K562 (cell line): ENCODE results near the gene SLC25A45. TPM values are rescaled to one million over a fixed set of nuclear protein-coding genes. Genes with fewer than 3 reads are reported as not detected.

Experiments used
- ATAC-seq: fragments of 200-7000 bp; cut with Tn5 transposase; 3 replicates; pipeline ENCODE4 v1.9.1; 2020; ENCODE audit warnings: moderate library complexity
- BruUV-seq: library from RNA; stranded (reverse); fragments of 400-500 nt; replicated peaks from 2 replicates; lab custom pipeline; 2021; lab: Mats Ljungman, UMichigan
- CTCF ChIA-PET: fragments of 300-600 bp; formaldehyde crosslinking; extraction: SDS; loops from one replicate; lab custom pipeline; 2021; ENCODE audit warnings: low intra/inter-chr PET ratio; lab: Yijun Ruan, JAX
- POLR2A ChIA-PET: fragments of 300-600, 350-650 bp; sonication (Branson Sonifier 250); formaldehyde crosslinking; extraction: SDS; loops from one replicate; lab custom pipeline; 2021; ENCODE audit warnings: antibody characterized with exemption, inconsistent platforms; lab: Yijun Ruan, JAX
- DNase-seq, 4 experiments: peaks; one replicate each; pipeline versions ENCODE4 v3.0.0 to v3.0.0-alpha.2; 2011 to 2018; ENCODE audit warnings: low spot score in 3 of 4, mixed read lengths in 3 of 4; ENCODE audit errors: extremely low read depth in 1 of 4
- FAIRE-seq: peaks from 2 replicates; lab custom pipeline; 2011; peaks lifted over from hg19 to GRCh38; lab: Jason Lieb, UNC
- H2AFZ ChIP-seq: 2 replicates; pipeline ENCODE4 v1.6.0; 2011; ENCODE audit warnings: low read depth, low read length, control low read depth, inconsistent platforms
- H3K27ac ChIP-seq: fragments of 200-600 bp; 3 replicates; pipeline ENCODE4 v1.8.0; 2011; ENCODE audit warnings: low read depth, mild to moderate bottlenecking, control low read depth, inconsistent platforms, low read length, moderate library complexity, mixed read lengths; ENCODE audit errors: extremely low read depth
- H3K27me3 ChIP-seq, 2 experiments: fragments of 300-600 bp in 1 of 2; 2 replicates in 1 of 2; 3 replicates in 1 of 2; pipeline versions ENCODE4 v1.6.0 to v1.8.0; 2011; ENCODE audit warnings: inconsistent platforms in 2 of 2, low read length in 2 of 2, mild to moderate bottlenecking in 1 of 2, mixed read lengths in 1 of 2, moderate library complexity in 1 of 2; ENCODE audit not compliant: control insufficient read depth in 2 of 2, insufficient read depth in 2 of 2
- H3K36me3 ChIP-seq: fragments of 300-600 bp; 3 replicates; pipeline ENCODE4 v1.8.0; 2011; ENCODE audit warnings: mild to moderate bottlenecking, low read length, inconsistent platforms; ENCODE audit not compliant: control insufficient read depth, insufficient read depth
- H3K4me1 ChIP-seq, 2 experiments: fragments of 200-600 bp in 1 of 2; replicated peaks in 1 of 2; 2 replicates in 1 of 2; 3 replicates in 1 of 2; pipeline versions ENCODE4 v1.5.1 to v1.8.0; 2011; ENCODE audit warnings: inconsistent platforms in 2 of 2, low read length in 2 of 2, mild to moderate bottlenecking in 1 of 2, mixed read lengths in 1 of 2, moderate library complexity in 1 of 2; ENCODE audit not compliant: control insufficient read depth in 2 of 2, insufficient read depth in 2 of 2
- H3K4me2 ChIP-seq: 2 replicates; pipeline ENCODE4 v1.6.1; 2011; ENCODE audit warnings: low read length, control low read depth, inconsistent platforms, mixed read lengths; ENCODE audit not compliant: insufficient read depth
- H3K4me3 ChIP-seq: fragments of 200-600 bp; sonication (generic), shearing (Covaris generic); 2 replicates; pipeline ENCODE4 v1.5.1; 2016; ENCODE audit warnings: control low read depth, inconsistent platforms
- H3K79me2 ChIP-seq: fragments of 200-600 bp; 3 replicates; pipeline ENCODE4 v1.8.0; 2011; ENCODE audit warnings: low read length, inconsistent platforms; ENCODE audit not compliant: control insufficient read depth, insufficient read depth
- H3K9ac ChIP-seq, 2 experiments: 2 replicates each; pipeline versions ENCODE4 v1.6.0 to v1.6.1; 2011; ENCODE audit warnings: low read depth in 2 of 2, low read length in 2 of 2, control low read depth in 1 of 2, inconsistent platforms in 1 of 2, mild to moderate bottlenecking in 1 of 2, mixed read lengths in 1 of 2; ENCODE audit not compliant: insufficient read depth in 1 of 2
- H3K9me1 ChIP-seq: one replicate; pipeline ENCODE4 v1.6.0; 2011; ENCODE audit warnings: inconsistent platforms, mild to moderate bottlenecking, low read length, moderate library complexity; ENCODE audit not compliant: control insufficient read depth, insufficient read depth
- H3K9me3 ChIP-seq: replicated peaks from 2 replicates; pipeline ENCODE4 v1.5.1; 2011; ENCODE audit warnings: low read depth, low read length, inconsistent platforms; ENCODE audit not compliant: control insufficient read depth, insufficient read depth
- H4K20me1 ChIP-seq: replicated peaks from 2 replicates; pipeline ENCODE4 v1.6.1; 2011; ENCODE audit warnings: low read length, inconsistent platforms, mixed read lengths; ENCODE audit not compliant: control insufficient read depth, insufficient read depth
- BRD9 ChIP-seq: fragments of 450-650 bp; IDR thresholded peaks from 2 replicates; pipeline ENCODE4 v1.6.1; 2018; ENCODE audit warnings: low read depth; ENCODE audit not compliant: partially characterized antibody
- DPF2 ChIP-seq: fragments of 450-650 bp; IDR thresholded peaks from 2 replicates; pipeline ENCODE4 v1.6.1; 2016
- FOXK2 ChIP-seq, 2 experiments: fragments of 450-650 bp; IDR thresholded peaks in 1 of 2; conservative IDR thresholded peaks in 1 of 2; 2 replicates each; pipeline ENCODE4 v1.6.1; 2016; ENCODE audit warnings: low read depth in 2 of 2, mild to moderate bottlenecking in 1 of 2
- HDAC1 ChIP-seq, 2 experiments: fragments of 450-650 bp; IDR thresholded peaks; 2 replicates each; pipeline ENCODE4 v1.6.1; 2016 to 2017; ENCODE audit warnings: inconsistent platforms in 1 of 2, mild to moderate bottlenecking in 1 of 2, moderate library complexity in 1 of 2
- HLTF ChIP-seq: fragments of 450-650 bp; IDR thresholded peaks from 2 replicates; pipeline ENCODE4 v1.6.1; 2016
- MAZ ChIP-seq, 2 experiments: fragments of 450-650 bp in 1 of 2; sonication (generic) in 1 of 2; formaldehyde crosslinking; IDR thresholded peaks in 1 of 2; conservative IDR thresholded peaks in 1 of 2; 2 replicates each; pipeline versions ENCODE4 v1.4.0 to v1.5.0; 2020; ENCODE audit warnings: mild to moderate bottlenecking in 1 of 2, missing genetic modification reagents in 1 of 2
- MEF2D ChIP-seq: conservative IDR thresholded peaks from 2 replicates; pipeline ENCODE4 v1.6.1; 2016; ENCODE audit warnings: low read depth, missing genetic modification characterization, missing compliant biosample characterization
- MTA1 ChIP-seq: fragments of 450-650 bp; IDR thresholded peaks from 2 replicates; pipeline ENCODE4 v1.6.1; 2017; ENCODE audit warnings: borderline replicate concordance
- MYBL2 ChIP-seq, 2 experiments: fragments of 450-650 bp in 1 of 2; sonication (generic) in 1 of 2; formaldehyde crosslinking in 1 of 2; IDR thresholded peaks; 2 replicates each; pipeline versions ENCODE4 v1.6.1 to v1.8.1; 2017 to 2022; ENCODE audit warnings: borderline replicate concordance in 1 of 2, inconsistent platforms in 1 of 2, low read depth in 1 of 2, mild to moderate bottlenecking in 1 of 2, missing genetic modification reagents in 1 of 2, moderate library complexity in 1 of 2
- NCOA1 ChIP-seq: fragments of 450-650 bp; IDR thresholded peaks from 2 replicates; pipeline ENCODE4 v1.6.1; 2016; ENCODE audit warnings: low read depth
- NRF1 ChIP-seq, 2 experiments: fragments of 450-650 bp; IDR thresholded peaks in 1 of 2; conservative IDR thresholded peaks in 1 of 2; 2 replicates each; pipeline ENCODE4 v1.6.1; 2014; ENCODE audit warnings: mild to moderate bottlenecking in 2 of 2
- RBM22 ChIP-seq: fragments of 200-400 bp; formaldehyde crosslinking; IDR thresholded peaks from 2 replicates; pipeline ENCODE4 v1.6.1; 2018; ENCODE audit warnings: low read length, low read depth; ENCODE audit not compliant: poor library complexity, severe bottlenecking
- RNF2 ChIP-seq: sonication (generic); IDR thresholded peaks from 2 replicates; pipeline ENCODE4 v1.6.1; 2016
- SIRT6 ChIP-seq: IDR thresholded peaks from one replicate; pipeline ENCODE4 v1.6.1; 2012; ENCODE audit warnings: low read depth, mild to moderate bottlenecking, control low read depth, inconsistent platforms, low read length, moderate library complexity
- SMARCA4 ChIP-seq: fragments of 450-650 bp; IDR thresholded peaks from 2 replicates; pipeline ENCODE4 v1.6.1; 2016
- TAL1 ChIP-seq: fragments of 450-650 bp; IDR thresholded peaks from 2 replicates; pipeline ENCODE4 v1.6.1; 2016; ENCODE audit warnings: mild to moderate bottlenecking
- TCF3 ChIP-seq: sonication (generic); formaldehyde crosslinking; IDR thresholded peaks from 2 replicates; pipeline ENCODE4 v1.4.0; 2020; ENCODE audit warnings: mild to moderate bottlenecking, missing genetic modification reagents
- THRAP3 ChIP-seq: fragments of 450-650 bp; IDR thresholded peaks from 2 replicates; pipeline ENCODE4 v1.6.1; 2016; ENCODE audit warnings: mild to moderate bottlenecking, inconsistent platforms, borderline replicate concordance
- ZNF384 ChIP-seq: IDR thresholded peaks from 2 replicates; pipeline ENCODE4 v1.6.1; 2012; ENCODE audit warnings: low read depth, low read length, improper control_type of control experiment
- WGBS: fragments of 100-300 bp; shearing (Covaris generic); methylation state at CpG from one replicate; pipeline ENCODE4 v1.1.6; 2016; ENCODE audit warnings: low coverage, mixed read lengths; ENCODE audit not compliant: insufficient coverage; ENCODE audit errors: missing lambda C conversion rate; 5-methylcytosine and 5-hydroxymethylcytosine counted together
- in situ Hi-C: fragments of 300-500 bp; cut with MboI; formaldehyde crosslinking; loops from 4 replicates; pipeline ENCODE4 v1.15.0; 2018; ENCODE audit warnings: inconsistent platforms, mixed read lengths
- intact Hi-C: fragments of 100-400 bp; cut with micrococcal nuclease; formaldehyde crosslinking; loops from 2 replicates; pipeline ENCODE4 v1.14.2; 2022
- polyA plus RNA-seq, 8 experiments: library from polyadenylated mRNA; depleted of rRNA in 4 of 8; stranded (reverse) in 5 of 8; unstranded in 3 of 8; fragments of >200 nt; fragmentation: Nextera tagmentation in 2 of 8; fragmentation: Illumina TruSeq in 1 of 8; extraction: Ambion mirVana in 2 of 8; extraction: Trizol in 1 of 8; gene quantifications; 2 replicates each; pipeline versions ENCODE4 v1.2.1 to v1.2.3, GENCODE V29; 2011 to 2014; ENCODE audit warnings: inconsistent platforms in 1 of 8, missing spikeins in 1 of 8
- total RNA-seq, 7 experiments: library from RNA; depleted of rRNA in 6 of 7; stranded (reverse); fragments of >200 nt in 6 of 7; fragmentation: Illumina TruSeq in 2 of 7; extraction: Trizol in 2 of 7; gene quantifications; 2 replicates each; pipeline versions ENCODE4 v1.2.1 to v1.2.3, GENCODE V29; 2011 to 2021; ENCODE audit warnings: low replicate concordance in 1 of 7
- TF ChIP-seq, protein P1 (sequence below), 2 experiments: fragments of 450-650 bp; IDR thresholded peaks; 2 replicates each; pipeline ENCODE4 v1.6.1; 2016

The SLC25A45 gene
- total and polyA plus RNA-seq, 9 of the 15 experiments (the other 6 are each of a cell fraction or from before 2014, with no cell fraction given), result 0.15 to 2.3 (median 0.68) TPM

DNA sequence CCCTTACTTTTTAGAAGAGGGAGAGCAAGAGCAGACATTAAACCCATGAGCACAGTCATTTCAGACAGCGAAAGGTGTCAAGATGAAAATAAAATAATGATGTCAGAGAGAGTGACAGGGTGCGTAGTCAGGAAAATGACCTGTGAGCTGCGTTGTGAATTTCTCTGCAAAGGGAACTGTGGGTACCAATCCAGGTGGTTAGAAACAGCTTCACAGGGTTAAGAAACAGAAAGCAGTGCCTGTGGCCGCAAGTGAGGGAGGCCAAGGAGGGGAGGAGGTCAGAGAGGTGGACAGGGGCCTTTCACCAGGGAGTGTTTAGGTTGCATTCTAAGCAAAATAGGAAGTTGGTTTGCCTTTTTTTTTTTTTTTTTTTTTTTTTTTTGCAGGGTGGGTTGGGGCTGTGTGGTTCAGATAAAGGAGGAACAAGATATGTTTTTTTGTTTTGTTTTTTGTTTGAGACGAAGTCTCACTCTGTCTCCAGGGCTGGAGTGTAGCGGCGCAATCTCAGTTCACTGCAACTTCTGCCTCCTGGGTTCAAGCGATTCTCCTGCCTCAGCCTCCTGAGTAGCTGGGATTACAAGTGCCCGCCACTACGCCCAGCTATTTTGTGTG is 20.0 kb downstream of the SLC25A45 start:
- 27% methylated on average over 10 of the region's 10 CpGs for WGBS
- intact Hi-C loops, result no loop called here
- TF ChIP-seq HLTF, result 0 out of 2 replicates have a peak, but pooled peaks have one; percentile 18
- 0 out of 4 replicates have a peak, but pooled peaks of 1 of the 2 experiments have one; percentile 37 for TF ChIP-seq HDAC1 (IDR thresholded peaks at IDR 0.05)
- TF ChIP-seq RBM22, result no peak
- no peak for TF ChIP-seq THRAP3
- TF ChIP-seq MAZ (CRISPR knock-in tag; conservative IDR thresholded peaks at IDR 0.05 in 1 of 2, IDR thresholded peaks at IDR 0.05 in 1 of 2), result peak in 1 of 2 experiments; percentile 52; a peak in 1 of 4 replicates
- peak in 1 of 2 experiments; percentile 43; a peak in 1 of 4 replicates for TF ChIP-seq FOXK2 (conservative IDR thresholded peaks at IDR 0.05 in 1 of 2, IDR thresholded peaks at IDR 0.05 in 1 of 2; ENCODE audit: low read depth in 2 of 2)
- peak; percentile 69 for TF ChIP-seq TCF3 (CRISPR knock-in tag)
- peak; percentile 31; the same call in 1 of the 2 replicates for TF ChIP-seq NCOA1
- 0 out of 2 replicates have a peak, but pooled peaks have one; percentile 8 for TF ChIP-seq MTA1
- peak; percentile 99 for TF ChIP-seq ZNF384
- peak; percentile 62 for TF ChIP-seq TAL1
- no peak for TF ChIP-seq BRD9
- TF ChIP-seq RNF2, result no peak; the same call in 1 of the 2 replicates
- TF ChIP-seq MEF2D (tag), result 0 out of 2 replicates have a peak, but pooled peaks have one; percentile 23
- no peak for TF ChIP-seq MYBL2 (IDR thresholded peaks at IDR 0.05; ENCODE audit: low read depth)
- no peak for TF ChIP-seq MYBL2 (CRISPR knock-in tag; IDR thresholded peaks at IDR 0.05; ENCODE audit: borderline replicate concordance)
- TF ChIP-seq SMARCA4, result peak; percentile 81
- TF ChIP-seq NRF1 (conservative IDR thresholded peaks at IDR 0.05 in 1 of 2, IDR thresholded peaks at IDR 0.05 in 1 of 2), result peak; percentile 23 to 40; a peak in 2 of 4 replicates
- TF ChIP-seq SIRT6, result no peak
- TF ChIP-seq, protein P1, sequence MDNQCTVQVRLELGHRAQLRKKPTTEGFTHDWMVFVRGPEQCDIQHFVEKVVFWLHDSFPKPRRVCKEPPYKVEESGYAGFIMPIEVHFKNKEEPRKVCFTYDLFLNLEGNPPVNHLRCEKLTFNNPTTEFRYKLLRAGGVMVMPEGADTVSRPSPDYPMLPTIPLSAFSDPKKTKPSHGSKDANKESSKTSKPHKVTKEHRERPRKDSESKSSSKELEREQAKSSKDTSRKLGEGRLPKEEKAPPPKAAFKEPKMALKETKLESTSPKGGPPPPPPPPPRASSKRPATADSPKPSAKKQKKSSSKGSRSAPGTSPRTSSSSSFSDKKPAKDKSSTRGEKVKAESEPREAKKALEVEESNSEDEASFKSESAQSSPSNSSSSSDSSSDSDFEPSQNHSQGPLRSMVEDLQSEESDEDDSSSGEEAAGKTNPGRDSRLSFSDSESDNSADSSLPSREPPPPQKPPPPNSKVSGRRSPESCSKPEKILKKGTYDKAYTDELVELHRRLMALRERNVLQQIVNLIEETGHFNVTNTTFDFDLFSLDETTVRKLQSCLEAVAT (IDR thresholded peaks at IDR 0.05), result 0 out of 4 replicates have a peak, but pooled peaks of 1 of the 2 experiments have one; percentile 50
- peak; percentile 75 for TF ChIP-seq DPF2

More for the DNA sequence above, 20.0 kb downstream of the SLC25A45 start:
- H3K79me2 ChIP-seq, result peaks cover 6% of the 10 kb centered on the region; the same call in 2 of the 3 replicates
- H3K4me3 ChIP-seq, result no peak overlapping the region
- in situ Hi-C loops, result no loop called here
- no TSS peak for BruUV-seq
- peaks cover 27 to 33% of the 10 kb centered on the region in 2 experiments; a peak in 4 of 5 replicates for H3K4me1 ChIP-seq
- peak overlapping the region; percentile 57 for H3K4me2 ChIP-seq
- no peaks in the 10 kb centered on the region for H3K36me3 ChIP-seq
- ChIA-PET POLR2A (interaction anchor here (0.5 to 2.7 kb wide), 14 partner anchors 8 to 145 kb away, joined by 3 to 13 read pairs (median 3); partner anchors contain the start of genes MALAT1, NEAT1 and TIGD3), CTCF (interaction anchor here (0.6 kb wide), 1 partner anchor 50 kb away, joined by 3 read pairs; no protein-coding TSS in a partner anchor)
- peak overlapping the region; percentile 39; the same call in 1 of the 3 replicates for H3K27ac ChIP-seq
- FAIRE-seq, result no peak
- H2AFZ ChIP-seq, result peak overlapping the region; percentile 49; the same call in 1 of the 2 replicates
- no peaks in the 10 kb centered on the region for H3K9me1 ChIP-seq
- no peaks in the 10 kb centered on the region for H3K9me3 ChIP-seq
- H3K9ac ChIP-seq, result peak overlapping the region in 1 of 2 experiments; percentile 69; a peak in 1 of 4 replicates
- no peaks in the 10 kb centered on the region for H3K27me3 ChIP-seq
- peak; percentile 54 for ATAC-seq
- peak in 2 of 4 experiments; percentile 57 to 68 for DNase-seq
- H4K20me1 ChIP-seq, result no peaks in the 10 kb centered on the region
